Measurements from ENCODE around the gene PCMT1.

The PCMT1 gene

DNA sequence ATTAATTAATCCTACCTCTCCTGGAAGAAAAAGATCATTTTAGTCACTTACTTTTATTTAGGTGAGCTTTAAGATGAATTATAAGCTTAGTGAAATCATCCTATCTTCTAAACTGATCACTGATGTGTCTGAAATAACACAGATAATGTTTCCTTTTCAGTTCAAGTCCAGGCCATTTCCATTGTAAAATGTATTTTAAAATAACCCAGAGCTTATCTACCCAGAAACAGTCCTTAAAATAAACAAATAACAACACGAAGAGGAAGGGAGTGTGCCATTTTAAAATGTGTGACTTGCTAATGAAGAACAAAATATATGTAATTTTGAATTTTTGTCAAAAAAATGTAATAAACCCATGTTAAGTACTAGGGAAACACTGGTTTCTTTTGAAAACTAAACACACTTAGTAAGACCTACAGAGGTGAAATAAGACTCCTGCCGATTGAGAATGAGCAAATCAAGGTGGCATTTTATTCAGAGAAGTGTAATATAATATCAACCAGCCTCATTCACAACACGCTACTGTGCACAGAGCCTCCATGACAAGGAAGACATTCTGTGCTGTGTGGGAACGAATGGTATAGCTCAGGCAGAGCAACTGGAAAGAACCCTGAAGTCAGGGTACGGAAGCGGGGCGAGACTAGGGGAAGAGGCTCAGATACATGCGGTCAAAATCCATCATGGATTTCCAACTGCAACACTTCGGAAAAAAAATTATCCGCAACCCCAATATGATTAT is 106.9 kb downstream of the PCMT1 start:
- DNase-seq: no peak

DNA sequence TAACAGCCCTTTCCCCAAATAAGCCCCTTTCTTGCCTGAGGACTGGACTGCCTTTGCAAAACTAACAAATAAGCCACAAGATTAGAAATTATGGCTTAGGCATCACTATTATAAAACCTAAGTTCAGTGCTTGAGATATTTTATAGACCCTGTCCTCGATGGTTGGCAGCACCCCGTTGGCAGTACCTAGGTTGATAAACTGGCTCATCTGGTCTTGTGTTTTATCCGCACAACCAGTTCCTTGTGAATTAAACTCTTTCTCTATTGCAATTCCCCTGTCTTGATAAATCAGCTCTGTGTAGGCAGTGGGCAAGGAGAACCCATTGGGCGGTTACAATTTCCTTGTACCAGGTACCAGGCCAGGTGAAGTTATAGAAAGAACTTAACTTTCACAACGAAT is 108.0 kb downstream of the PCMT1 start:
- DNase-seq: no peak

DNA sequence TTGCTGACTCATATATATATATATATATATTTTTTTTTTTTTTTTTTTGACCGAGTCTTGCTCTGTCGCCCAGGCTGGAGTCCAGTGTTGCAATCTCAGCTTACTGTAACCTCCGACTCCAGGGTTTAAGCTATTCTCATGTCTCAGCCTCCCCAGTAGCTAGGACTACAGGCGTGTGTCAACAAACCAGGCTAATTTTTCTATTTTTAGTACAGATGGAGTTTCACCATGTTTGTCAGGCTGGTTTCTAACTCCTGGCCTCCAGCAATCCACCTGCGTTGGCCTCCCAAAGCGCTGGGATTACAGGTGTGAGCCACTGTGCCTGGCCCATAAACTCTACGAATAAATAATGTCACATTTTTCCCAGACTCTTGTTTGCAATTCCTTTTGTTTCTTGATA is 109.8 kb downstream of the PCMT1 start:
- no peak for DNase-seq

DNA sequence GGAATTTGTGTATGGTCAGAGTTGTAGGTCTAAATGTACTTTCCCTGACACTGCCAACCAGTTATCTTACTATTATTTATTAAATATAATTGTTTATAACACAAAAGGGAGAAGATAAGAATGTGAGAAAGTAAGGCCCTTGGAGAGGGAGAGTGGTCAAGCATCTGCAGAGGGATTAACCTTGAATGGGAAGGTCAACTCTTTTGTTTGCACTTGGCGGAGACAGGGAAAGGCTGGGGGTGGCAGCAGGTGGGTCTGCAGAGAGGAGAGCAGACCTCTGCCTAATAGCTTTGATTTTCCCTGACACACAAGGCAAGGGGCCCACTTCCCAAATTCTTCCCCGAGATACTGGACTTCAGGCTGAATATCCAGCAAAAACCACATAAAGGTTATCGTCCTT is 110.4 kb downstream of the PCMT1 start:
- no peak for DNase-seq

DNA sequence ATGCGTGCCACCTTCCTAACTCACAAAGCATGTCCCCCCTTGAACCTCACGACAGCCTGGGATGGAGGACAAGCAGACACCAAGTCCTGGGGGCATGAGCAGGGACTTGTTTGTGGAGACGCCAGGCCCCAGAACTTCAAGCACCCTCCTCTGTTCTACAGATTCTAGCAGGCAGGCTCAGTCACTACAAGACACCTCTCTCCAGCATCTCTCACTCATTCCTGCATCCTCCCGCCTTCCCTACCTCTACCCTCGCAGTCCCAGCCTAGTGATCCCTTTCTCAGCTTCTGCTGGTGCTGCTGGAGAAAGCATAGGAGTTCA is 110.9 kb downstream of the PCMT1 start:
- DNase-seq: no peak

Data from T-helper 9 cell (primary cell).